ENCODE measurements around the gene ANKIB1.

- TF ChIP-seq, protein P1, sequence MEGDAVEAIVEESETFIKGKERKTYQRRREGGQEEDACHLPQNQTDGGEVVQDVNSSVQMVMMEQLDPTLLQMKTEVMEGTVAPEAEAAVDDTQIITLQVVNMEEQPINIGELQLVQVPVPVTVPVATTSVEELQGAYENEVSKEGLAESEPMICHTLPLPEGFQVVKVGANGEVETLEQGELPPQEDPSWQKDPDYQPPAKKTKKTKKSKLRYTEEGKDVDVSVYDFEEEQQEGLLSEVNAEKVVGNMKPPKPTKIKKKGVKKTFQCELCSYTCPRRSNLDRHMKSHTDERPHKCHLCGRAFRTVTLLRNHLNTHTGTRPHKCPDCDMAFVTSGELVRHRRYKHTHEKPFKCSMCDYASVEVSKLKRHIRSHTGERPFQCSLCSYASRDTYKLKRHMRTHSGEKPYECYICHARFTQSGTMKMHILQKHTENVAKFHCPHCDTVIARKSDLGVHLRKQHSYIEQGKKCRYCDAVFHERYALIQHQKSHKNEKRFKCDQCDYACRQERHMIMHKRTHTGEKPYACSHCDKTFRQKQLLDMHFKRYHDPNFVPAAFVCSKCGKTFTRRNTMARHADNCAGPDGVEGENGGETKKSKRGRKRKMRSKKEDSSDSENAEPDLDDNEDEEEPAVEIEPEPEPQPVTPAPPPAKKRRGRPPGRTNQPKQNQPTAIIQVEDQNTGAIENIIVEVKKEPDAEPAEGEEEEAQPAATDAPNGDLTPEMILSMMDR (IDR thresholded peaks at IDR 0.05) = no peak
- no peak for TF ChIP-seq POLR2AphosphoS5 (IDR thresholded peaks at IDR 0.05; ENCODE audit: low read depth, low read length)
- TF ChIP-seq, protein P2, sequence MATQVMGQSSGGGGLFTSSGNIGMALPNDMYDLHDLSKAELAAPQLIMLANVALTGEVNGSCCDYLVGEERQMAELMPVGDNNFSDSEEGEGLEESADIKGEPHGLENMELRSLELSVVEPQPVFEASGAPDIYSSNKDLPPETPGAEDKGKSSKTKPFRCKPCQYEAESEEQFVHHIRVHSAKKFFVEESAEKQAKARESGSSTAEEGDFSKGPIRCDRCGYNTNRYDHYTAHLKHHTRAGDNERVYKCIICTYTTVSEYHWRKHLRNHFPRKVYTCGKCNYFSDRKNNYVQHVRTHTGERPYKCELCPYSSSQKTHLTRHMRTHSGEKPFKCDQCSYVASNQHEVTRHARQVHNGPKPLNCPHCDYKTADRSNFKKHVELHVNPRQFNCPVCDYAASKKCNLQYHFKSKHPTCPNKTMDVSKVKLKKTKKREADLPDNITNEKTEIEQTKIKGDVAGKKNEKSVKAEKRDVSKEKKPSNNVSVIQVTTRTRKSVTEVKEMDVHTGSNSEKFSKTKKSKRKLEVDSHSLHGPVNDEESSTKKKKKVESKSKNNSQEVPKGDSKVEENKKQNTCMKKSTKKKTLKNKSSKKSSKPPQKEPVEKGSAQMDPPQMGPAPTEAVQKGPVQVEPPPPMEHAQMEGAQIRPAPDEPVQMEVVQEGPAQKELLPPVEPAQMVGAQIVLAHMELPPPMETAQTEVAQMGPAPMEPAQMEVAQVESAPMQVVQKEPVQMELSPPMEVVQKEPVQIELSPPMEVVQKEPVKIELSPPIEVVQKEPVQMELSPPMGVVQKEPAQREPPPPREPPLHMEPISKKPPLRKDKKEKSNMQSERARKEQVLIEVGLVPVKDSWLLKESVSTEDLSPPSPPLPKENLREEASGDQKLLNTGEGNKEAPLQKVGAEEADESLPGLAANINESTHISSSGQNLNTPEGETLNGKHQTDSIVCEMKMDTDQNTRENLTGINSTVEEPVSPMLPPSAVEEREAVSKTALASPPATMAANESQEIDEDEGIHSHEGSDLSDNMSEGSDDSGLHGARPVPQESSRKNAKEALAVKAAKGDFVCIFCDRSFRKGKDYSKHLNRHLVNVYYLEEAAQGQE (IDR thresholded peaks at IDR 0.05; ENCODE audit: insufficient read depth in 1 of 2, low read depth in 2 of 2, low read length in 1 of 2) = no peak
- TF ChIP-seq SIN3A (IDR thresholded peaks at IDR 0.05; ENCODE audit: borderline replicate concordance, insufficient read depth, low read depth, low read length) = no peak
- no peak for TF ChIP-seq TCF7L2 (IDR thresholded peaks at IDR 0.05; ENCODE audit: low read depth, low read length)
Measured at GRCh38 chr7:92293896-92294590, 48.3 kb downstream of the ANKIB1 start.
